T47D (cell line): ENCODE measurements around the gene CENATAC.
A peak's percentile ranks its signal among the peaks of the same experiment; 100 is the strongest.
"Not testable (repeated sequence)": the region's sequence is repeated elsewhere in the genome, so short reads cannot be mapped to it uniquely, and the experiment has no call there.

Experiments used
- DNase-seq, 2 experiments: peaks; one replicate each; pipeline versions ENCODE4 v3.0.0 to v3.0.0-alpha.2; 2011 to 2012; ENCODE audit warnings: low read depth in 1 of 2, low spot score in 1 of 2
- JUND ChIP-seq: IDR thresholded peaks from 2 replicates; pipeline ENCODE4 v1.6.1; 2012; ENCODE audit warnings: low read depth
- in situ Hi-C: cut with HindIII; loops from 2 replicates; pipeline ENCODE4 v1.10.0; 2016; ENCODE audit warnings: low sequenced_read_pairs, low pct_unique_long_range_greater_than_20kb

Gene CENATAC

DNA sequence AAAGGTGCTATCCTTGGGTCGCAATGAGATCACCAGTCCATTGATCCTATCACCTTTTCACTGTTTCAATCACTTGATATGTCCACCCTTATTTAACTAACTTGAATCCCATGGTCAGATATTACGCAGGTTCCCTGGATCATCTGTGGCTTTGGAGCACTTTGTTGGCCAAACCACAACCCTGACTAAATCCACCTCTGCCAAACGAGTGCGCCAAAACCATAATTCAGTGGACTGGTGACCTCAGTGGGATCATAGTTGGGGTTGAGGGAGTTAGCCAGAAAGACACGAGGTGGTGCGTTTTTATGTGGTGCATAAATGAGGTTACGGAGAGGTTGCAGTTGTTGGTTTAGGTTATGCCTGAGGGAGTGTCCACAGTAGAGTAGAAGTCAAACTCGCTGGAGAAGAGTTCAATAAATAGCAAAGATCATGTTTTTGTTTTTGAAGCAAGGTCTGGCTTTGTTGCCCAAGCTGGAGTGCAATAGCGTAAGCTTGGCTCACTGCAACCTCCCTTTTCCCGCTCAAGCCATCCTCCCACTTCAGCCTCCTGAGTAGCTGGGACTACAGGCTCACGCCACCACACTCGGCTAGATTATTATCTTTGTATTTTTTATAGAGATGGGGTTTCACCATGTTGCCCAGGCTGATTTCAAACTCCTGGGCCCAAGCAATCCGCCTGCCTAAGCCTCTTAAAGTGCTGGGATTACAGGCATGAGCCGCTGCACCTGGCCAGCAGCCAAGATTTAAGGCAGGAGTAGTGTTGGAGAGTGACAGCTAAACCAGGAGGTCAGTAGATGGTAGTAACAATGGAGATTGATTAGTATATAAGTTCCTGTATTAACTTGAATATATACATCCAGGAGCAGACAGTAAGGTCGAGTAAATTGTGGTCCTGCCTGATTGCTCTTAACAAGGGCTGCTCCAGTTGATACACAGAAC lies 21.9 kb upstream of the CENATAC start:
- in situ Hi-C loops, result no loop called here
- TF ChIP-seq JUND, result no peak
- DNase-seq, result peak; percentile 43 to 65

DNA sequence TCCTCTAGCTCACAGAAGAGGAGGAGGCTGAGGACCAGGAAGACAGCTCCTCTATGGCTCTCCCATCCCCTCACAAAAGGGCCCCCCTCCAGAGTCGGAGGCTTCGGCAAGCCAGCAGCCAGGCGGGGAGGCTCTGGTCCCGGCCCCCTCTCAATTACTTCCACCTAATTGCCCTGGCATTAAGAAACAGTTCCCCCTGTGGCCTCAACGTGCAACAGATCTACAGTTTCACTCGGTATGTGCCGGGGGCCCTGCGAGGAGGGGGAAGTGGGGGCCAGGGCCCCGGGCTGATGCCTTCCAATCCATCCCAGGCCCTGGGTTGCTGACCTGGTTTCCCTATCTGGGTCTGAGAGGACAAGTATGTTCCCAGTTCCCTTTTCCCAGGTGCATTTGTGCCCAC lies 18.5 kb upstream of the CENATAC start:
- in situ Hi-C loops, result no loop called here
- TF ChIP-seq JUND, result no peak
- no peak for DNase-seq

DNA sequence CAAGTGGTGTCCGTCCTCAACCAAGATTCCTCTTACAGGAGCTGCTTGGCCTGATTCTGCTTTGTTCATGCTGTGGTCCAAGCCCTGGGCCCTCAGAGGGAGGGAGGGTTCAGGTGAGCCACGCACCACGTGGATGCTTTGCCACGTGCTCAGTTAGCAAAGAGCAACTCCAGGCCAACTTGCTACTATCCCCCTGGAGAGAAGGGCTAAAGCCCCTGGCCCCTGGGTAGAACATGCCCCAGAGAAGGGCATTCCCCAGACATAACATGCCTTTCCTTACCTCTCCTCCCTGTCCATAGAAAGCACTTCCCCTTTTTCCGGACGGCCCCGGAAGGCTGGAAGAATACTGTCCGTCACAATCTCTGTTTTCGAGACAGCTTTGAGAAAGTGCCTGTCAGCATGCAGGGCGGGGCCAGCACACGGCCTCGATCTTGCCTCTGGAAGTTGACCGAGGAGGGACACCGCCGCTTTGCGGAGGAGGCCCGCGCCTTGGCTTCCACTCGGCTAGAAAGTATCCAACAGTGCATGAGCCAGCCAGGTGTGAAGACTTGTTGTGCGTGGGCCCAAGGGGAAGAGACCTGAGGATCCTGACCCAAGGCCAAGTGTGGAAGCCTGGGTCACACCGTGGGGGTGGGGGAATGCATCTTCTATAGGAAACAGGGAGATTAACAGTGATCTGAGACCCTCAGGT lies 17.6 kb upstream of the CENATAC start:
- DNase-seq, result no peak
- in situ Hi-C loops, result no loop called here
- TF ChIP-seq JUND, result no peak

DNA sequence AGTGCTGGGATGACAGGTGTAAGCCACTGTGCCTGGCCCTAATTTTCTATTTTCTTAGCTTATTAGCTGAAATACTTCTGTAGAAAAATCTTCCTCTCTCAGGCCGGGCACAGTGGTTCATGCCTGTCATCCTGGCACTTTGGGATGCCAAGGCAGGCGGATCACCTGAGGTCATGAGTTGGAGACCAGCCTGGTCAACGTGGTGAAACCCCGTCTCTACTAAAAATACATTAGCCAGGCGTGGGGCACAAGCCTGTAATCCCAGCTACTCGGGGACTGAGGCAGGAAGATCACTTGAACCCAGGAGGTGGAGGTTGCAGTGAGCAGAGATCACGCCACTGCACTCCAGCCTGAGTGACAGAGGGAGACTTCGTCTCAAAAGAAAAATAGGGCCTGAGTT lies 13.6 kb upstream of the CENATAC start:
- in situ Hi-C loops, DNase-seq: not testable (repeated sequence)

DNA sequence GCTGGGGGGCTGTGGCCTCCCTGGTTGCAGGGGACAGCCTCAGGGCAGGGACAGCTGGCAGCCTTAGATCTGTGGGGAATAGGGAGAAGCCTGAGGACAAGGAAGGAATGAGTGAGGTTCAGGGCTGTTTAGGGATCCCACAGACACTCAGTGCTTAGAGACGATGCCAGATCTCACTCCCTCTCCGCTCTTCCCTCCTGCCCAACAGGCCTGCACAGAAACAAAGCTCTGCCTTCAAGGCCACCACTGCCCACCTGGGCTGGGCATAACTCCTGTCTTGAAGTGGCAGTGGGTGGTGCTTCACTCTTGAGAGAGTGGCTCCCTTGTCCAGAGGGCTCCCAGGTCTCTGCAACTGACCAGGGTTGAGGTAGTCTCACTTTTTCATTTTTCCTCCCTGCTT lies 13.1 kb upstream of the CENATAC start:
- in situ Hi-C loops, result no loop called here
- no peak for TF ChIP-seq JUND
- DNase-seq, result no peak

DNA sequence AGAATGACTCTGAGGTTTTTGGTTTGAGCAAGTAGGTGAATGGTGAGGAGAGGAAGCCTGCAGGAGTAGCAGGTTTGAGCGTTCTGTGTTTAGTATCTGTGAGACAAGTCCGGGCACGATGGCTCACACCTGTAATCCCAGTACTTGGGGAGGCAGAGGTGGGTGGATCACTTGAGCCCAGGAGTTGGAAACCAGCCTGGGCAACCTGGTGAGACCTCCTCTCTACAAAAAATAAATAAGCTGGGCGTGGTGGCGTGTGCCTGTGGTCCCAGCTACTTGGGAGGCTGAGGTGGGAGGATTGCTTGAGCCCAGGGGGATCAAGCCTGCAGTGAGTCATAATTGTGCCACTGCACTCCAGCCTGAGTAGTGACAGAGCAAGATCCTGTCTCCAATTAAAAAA lies 9.7 kb upstream of the CENATAC start:
- in situ Hi-C loops, result no loop called here
- peak in 1 of 2 experiments; percentile 54 for DNase-seq
- no peak for TF ChIP-seq JUND

DNA sequence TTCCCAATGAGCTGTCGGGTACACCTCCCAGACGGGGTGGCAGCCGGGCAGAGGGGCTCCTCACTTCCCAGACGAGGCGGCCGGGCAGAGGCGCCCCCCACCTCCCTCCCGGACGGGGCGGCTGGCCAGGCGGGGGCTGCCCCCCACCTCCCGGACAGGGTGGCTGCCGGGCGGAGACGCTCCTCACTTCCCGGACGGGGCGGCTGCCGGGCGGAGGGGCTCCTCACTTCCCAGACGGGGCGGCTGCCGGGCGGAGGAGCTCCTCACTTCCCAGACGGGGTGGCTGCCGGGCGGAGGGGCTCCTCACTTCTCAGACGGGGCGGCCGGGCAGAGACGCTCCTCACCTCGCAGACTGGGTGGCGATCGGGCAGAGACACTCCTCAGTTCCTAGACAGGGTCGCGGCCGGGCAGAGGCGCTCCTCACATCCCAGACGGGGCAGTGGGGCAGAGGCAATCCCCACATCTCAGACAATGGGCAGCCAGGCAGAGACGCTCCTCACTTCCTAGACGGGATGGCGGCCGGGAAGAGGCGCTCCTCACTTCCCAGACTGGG lies 6.4 kb upstream of the CENATAC start:
- DNase-seq, in situ Hi-C loops: not testable (repeated sequence)

DNA sequence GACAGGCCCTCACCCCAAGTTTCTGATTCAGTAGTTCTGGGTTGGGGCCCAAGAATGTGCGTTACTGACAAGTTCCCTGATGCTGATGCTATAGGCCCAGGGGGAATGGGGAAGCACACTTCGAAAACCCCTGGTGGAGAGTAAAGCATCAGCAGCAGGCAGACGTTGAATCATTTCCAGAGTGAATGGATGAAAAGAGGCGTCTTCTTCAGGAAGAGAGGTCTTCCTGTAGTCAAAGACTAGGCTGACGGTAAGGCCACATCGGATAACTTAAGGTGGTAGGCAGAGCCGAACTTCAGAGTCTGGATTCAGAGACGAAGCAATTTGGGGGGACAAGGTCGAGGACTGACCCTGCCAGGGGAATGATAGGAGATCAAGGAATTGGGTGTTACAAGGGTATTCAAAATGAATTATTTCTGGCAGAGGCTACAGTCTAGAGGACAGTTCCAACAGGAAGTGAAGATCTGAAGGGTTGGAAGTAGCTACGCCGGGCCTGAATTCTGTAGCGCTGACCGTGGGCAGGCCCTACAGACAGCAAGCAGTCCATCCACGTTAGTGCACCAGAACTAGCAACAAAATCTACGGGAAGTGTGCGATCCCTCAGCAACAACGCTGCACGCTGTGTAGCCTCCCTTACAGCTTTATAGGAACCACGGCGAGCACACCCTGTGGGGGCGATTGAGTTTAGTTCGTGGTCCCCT lies 862 bp upstream of the CENATAC start:
- no peak for TF ChIP-seq JUND
- DNase-seq, result no peak
- in situ Hi-C loops, result no loop called here

- in situ Hi-C loops, result no loop called here
- TF ChIP-seq JUND, result no peak
- peak in 1 of 2 experiments; percentile 33 for DNase-seq
These were observed 415 bp downstream of the CENATAC start for GRCh38 chr11:118998388-118998717.

DNA sequence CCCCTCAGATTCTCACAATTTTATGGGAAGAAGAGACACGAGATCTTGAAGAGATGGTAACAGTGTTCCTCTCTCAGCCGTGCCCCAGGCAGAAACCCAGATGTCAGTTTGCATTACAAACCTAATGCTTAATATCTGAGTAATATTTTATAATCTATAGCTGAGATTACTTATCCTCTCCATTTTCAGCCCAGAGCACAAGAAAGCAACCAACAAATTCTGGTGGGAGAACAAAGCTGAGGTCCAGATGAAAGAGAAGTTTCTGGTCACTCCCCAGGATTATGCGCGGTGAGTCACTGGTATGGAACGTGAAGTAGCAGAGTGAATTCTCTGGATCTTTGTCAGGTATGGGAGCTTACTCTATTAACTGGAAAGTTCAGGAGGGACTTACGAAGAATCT lies 884 bp downstream of the CENATAC start:
- DNase-seq, result peak; percentile 72 to 79
- in situ Hi-C loops, result no loop called here
- TF ChIP-seq JUND, result peak; percentile 91

- no peak for TF ChIP-seq JUND
- in situ Hi-C loops, result no loop called here
- no peak for DNase-seq
These were observed 3.0 kb downstream of the CENATAC start for GRCh38 chr11:119000906-119001305.

GRCh38 chr11:119006656-119007055 lies 8.7 kb downstream of the CENATAC start:
- in situ Hi-C loops, result no loop called here
- no peak for DNase-seq
- TF ChIP-seq JUND, result no peak
